GM06990 (cell line): ENCODE data around the gene BRD8.
"Not testable (repeated sequence)": the region's sequence is repeated elsewhere in the genome, so short reads cannot be mapped to it uniquely, and the experiment has no call there.

Experiments used
- DNase-seq: peaks from one replicate; pipeline ENCODE4 v3.0.0-alpha.2; 2011; ENCODE audit not compliant: insufficient read length; ENCODE audit errors: extremely low read depth
- H3K27me3 ChIP-seq: replicated peaks from 2 replicates; pipeline ENCODE4 v1.6.0; 2011; ENCODE audit warnings: low read length; ENCODE audit not compliant: control insufficient read depth, insufficient read depth
- H3K36me3 ChIP-seq: 2 replicates; pipeline ENCODE4 v1.5.1; 2011; ENCODE audit warnings: low read length; ENCODE audit not compliant: control insufficient read depth, insufficient read depth
- H3K4me3 ChIP-seq: replicated peaks from 2 replicates; pipeline ENCODE4 v1.5.1; 2011; ENCODE audit warnings: low read depth, mild to moderate bottlenecking, control low read depth, low read length
- CTCF ChIP-seq: IDR thresholded peaks from 2 replicates; pipeline ENCODE4 v1.5.1; 2011; ENCODE audit warnings: low read length, control low read depth, mild to moderate bottlenecking, inconsistent platforms; ENCODE audit not compliant: insufficient read depth, poor library complexity, severe bottlenecking

BRD8 gene

DNA sequence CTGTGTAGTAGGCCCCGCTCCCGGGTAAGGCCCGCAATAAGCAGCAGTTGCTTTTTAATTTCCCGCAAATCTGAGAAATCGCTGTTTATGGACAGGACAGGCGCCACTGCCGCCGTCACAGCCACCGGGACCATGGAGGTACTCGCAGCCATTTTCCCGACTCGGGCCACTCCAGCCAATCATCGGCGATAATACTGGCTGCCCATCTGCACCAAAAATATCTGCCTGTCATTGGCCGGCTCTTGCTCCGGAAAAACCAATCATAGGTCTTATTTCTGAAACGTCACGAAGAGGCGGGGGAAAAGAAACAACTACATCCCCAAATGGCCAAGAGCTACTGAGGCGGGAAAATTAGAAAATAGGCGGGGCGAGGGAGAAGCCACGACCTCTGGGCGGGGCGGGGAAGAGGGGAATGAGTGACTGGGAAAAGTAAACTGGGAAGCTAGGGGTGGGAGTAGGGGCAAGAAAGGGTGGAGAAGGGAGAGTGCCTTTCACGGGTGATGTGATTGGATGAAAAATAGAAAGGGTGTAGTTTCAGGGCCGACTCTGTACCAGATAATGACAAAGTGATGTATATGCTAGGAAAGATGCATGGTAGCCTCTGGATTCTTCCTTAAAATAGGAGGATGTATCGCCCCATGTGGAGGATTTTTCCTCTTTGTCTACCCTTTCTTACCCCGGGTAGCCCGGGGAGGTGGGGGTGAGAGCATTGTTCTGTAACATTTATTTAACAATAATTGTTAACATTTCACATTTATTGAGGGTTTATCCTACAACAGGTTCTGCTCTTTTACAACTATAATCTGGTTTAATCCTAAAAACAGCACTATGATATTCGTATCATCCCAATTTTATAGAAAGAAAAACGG is 35.0 kb upstream of the BRD8 start, which contains the start of gene CDC23:
CDC23 (minus strand) TSS at position 163 of the 869 bp plus-strand sequence; CDS start at position 152, 11 bp downstream.
- DNase-seq, result peak; percentile 84
- TF ChIP-seq CTCF, result no peak
- H3K36me3 ChIP-seq, result peaks cover 3% of the 10 kb centered on the region
- H3K4me3 ChIP-seq, result peak within 1 kb of the TSS; percentile 100
- H3K27me3 ChIP-seq, result no peaks in the 10 kb centered on the region

- DNase-seq, result no peak
- H3K27me3 ChIP-seq, result no peaks in the 10 kb centered on the region
- TF ChIP-seq CTCF, result no peak
- H3K4me3 ChIP-seq, result peak overlapping the region; percentile 100
- H3K36me3 ChIP-seq, result peaks cover 3% of the 10 kb centered on the region
These were observed 34.4 kb upstream of the BRD8 start for GRCh38 chr5:138212828-138213160.

DNA sequence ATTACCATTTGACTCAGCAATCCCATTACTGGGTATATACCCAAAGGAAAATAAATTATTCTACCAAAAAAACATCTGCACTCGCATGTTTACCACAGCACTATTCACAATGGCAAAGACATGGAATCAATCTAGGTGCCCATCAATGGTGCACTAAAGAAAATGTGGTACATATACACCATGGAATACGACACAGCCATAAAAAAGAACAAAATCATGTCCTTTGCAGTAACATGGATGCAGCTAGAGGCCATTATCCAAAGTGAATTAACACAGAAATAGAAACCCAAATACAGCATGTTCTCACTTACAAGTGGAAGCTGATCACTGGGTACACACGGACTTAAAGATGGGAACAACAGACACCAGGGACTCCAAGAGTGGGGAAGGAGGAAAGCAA is 32.6 kb upstream of the BRD8 start:
- TF ChIP-seq CTCF, result no peak
- Histone ChIP-seq H3K4me3 (no peak overlapping the region), H3K27me3 (no peaks in the 10 kb centered on the region), H3K36me3 (peaks cover 3% of the 10 kb centered on the region)
- no peak for DNase-seq

DNA sequence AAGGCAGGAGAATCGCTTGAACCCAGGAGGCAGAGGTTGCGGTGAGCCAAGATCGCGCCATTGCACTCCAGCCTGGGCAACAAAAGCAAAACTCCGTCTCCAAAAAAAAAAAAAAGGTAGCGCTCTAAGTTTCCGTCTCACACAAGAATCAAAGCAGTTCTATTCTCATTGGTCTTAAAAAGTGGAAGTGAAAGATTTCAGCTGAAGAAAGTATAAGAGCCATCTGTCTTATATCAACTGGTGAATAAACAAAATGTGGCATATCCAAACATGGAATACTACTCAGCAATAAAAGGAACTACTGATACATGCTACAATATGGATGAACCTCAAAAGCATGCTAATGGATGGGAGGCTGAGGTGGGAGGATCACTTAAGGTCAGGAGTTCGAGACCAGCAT is 15.4 kb upstream of the BRD8 start:
- H3K36me3 ChIP-seq, result peaks cover 15% of the 10 kb centered on the region
- H3K27me3 ChIP-seq, H3K4me3 ChIP-seq, DNase-seq: not testable (repeated sequence)

- Histone ChIP-seq H3K27me3 (no peaks in the 10 kb centered on the region), H3K4me3 (no peak overlapping the region), H3K36me3 (peaks cover 18% of the 10 kb centered on the region)
- no peak for TF ChIP-seq CTCF
- DNase-seq, result no peak
These were observed 14.4 kb upstream of the BRD8 start for GRCh38 chr5:138192826-138193225.

DNA sequence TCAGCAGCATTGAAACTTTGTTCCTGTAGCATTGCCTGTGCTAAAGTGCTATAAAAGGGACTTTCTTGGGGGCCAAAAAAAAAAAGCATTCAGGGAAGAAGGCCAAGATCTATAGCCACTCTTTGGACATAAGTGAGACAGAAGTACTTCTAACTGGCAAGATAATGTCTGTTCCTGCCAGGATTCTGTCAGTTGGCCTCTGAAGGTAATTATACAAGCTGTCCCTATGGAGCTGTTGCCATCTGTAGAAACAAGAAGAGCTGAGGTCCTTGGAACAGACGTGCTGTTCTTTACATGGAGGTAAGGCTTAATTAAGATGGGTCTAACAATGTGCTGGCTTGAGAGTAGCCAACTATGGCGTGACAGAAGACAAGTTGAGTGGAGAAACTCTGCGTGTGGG is 10.2 kb upstream of the BRD8 start:
- no peak for DNase-seq
- TF ChIP-seq CTCF, result no peak
- Histone ChIP-seq H3K4me3 (no peak overlapping the region), H3K27me3 (no peaks in the 10 kb centered on the region), H3K36me3 (peaks cover 35% of the 10 kb centered on the region)
